Measurements from ENCODE around the gene PRND. TPM values are rescaled to one million over a fixed set of nuclear protein-coding genes. Genes with fewer than 3 reads are reported as not detected.

The PRND gene
- total and polyA plus RNA-seq, 2 of the 8 experiments (the other 6 are each of a cell fraction or from before 2014, with no cell fraction given): 0.09 to 0.11 TPM

- H3K27me3 ChIP-seq (replicated peaks in 1 of 4; ENCODE audit: control insufficient read depth in 3 of 4, extremely low read depth in 1 of 4, insufficient read depth in 3 of 4, low read length in 3 of 4): no peaks in the 10 kb centered on the region
- no peaks in the 10 kb centered on the region for H3K79me2 ChIP-seq (ENCODE audit: control insufficient read depth in 1 of 2, insufficient read depth in 2 of 2, low read length in 2 of 2)
- WGBS, 2 experiments (ENCODE audit: extremely low coverage in 1 of 2, insufficient coverage in 1 of 2, insufficient read length in 1 of 2, insufficient replicate concordance in 2 of 2, low coverage in 1 of 2, low lambda C conversion rate in 2 of 2, missing lambda C conversion rate in 1 of 2): 88% methylated on average over 4 of the region's 4 CpGs; no CpG with 5 or more reads in 1 of the 2 experiments
- H3K4me3 ChIP-seq (ENCODE audit: extremely low read depth in 1 of 4, insufficient read depth in 2 of 4, low read depth in 3 of 4, low read length in 4 of 4): no peak overlapping the region
- H3K79me1 ChIP-seq (ENCODE audit: low read depth, low read length): no peaks in the 10 kb centered on the region
- H4K91ac ChIP-seq (replicated peaks; ENCODE audit: insufficient read length, low read length): no peak overlapping the region
- no peak overlapping the region for H3K9ac ChIP-seq (replicated peaks in 1 of 4; ENCODE audit: extremely low read depth in 1 of 4, low read depth in 3 of 4, low read length in 3 of 4)
- no peak overlapping the region for H2BK12ac ChIP-seq (ENCODE audit: low read depth, low read length)
- no peak overlapping the region for H2BK20ac ChIP-seq (ENCODE audit: low read length)
- no peak overlapping the region for H3K56ac ChIP-seq (replicated peaks; ENCODE audit: insufficient read length, low read depth, low read length)
- H2AK5ac ChIP-seq (ENCODE audit: low read depth, low read length): no peak overlapping the region
- no peaks in the 10 kb centered on the region for H3K23me2 ChIP-seq (ENCODE audit: low read depth, low read length)
- H4K5ac ChIP-seq (ENCODE audit: insufficient read length, low read depth, low read length): no peak overlapping the region
- H3K23ac ChIP-seq (ENCODE audit: insufficient read length): no peak overlapping the region
- no peak overlapping the region for H3K4me2 ChIP-seq (ENCODE audit: insufficient read depth in 1 of 2, low read depth in 2 of 2, low read length in 2 of 2)
- H4K20me1 ChIP-seq (replicated peaks in 1 of 2; ENCODE audit: control insufficient read depth in 1 of 2, insufficient read depth in 2 of 2, low read length in 2 of 2): no peaks in the 10 kb centered on the region
- peaks cover 3 to 11% (median 7%) of the 10 kb centered on the region in 4 experiments for H3K4me1 ChIP-seq (replicated peaks in 1 of 4; ENCODE audit: control insufficient read depth in 3 of 4, insufficient read depth in 4 of 4, low read length in 3 of 4)
- no peak overlapping the region for H3K14ac ChIP-seq (ENCODE audit: insufficient read length)
- no peak for DNase-seq (ENCODE audit: low read depth in 1 of 2, low spot score in 2 of 2)
- H4K8ac ChIP-seq (ENCODE audit: extremely low read depth, insufficient read depth, low read length): no peak overlapping the region
- H2BK5ac ChIP-seq (ENCODE audit: low read depth, low read length): no peak overlapping the region
- H3K4ac ChIP-seq (replicated peaks; ENCODE audit: insufficient read length, low read depth, low read length): no peak overlapping the region
- H2BK15ac ChIP-seq (ENCODE audit: low read length): no peak overlapping the region
- CTCF ChIA-PET (ENCODE audit: partially characterized antibody): interaction anchor here (0.7 to 9.6 kb wide), 9 partner anchors 18 to 417 kb away, joined by 3 to 104 read pairs (median 6); no protein-coding TSS in a partner anchor
- H3K9me3 ChIP-seq (ENCODE audit: insufficient read depth in 2 of 2, low read depth in 1 of 2, low read length in 1 of 2): no peaks in the 10 kb centered on the region; a peak in 1 of 4 replicates
- no peaks in the 10 kb centered on the region; a peak in 1 of 8 replicates for H3K36me3 ChIP-seq (ENCODE audit: control insufficient read depth in 2 of 4, insufficient read depth in 4 of 4, low read length in 3 of 4)
- no peak for FAIRE-seq
- H2BK120ac ChIP-seq (replicated peaks; ENCODE audit: low read depth, low read length): no peak overlapping the region
- no peak overlapping the region for H2AFZ ChIP-seq (ENCODE audit: low read length)
- H3K18ac ChIP-seq (ENCODE audit: extremely low read depth, low read length): no peak overlapping the region
- H3K27ac ChIP-seq (ENCODE audit: low read depth, low read length): no peak overlapping the region
- POLR2A ChIA-PET (ENCODE audit: partially characterized antibody): no interaction called here
- TF ChIP-seq SIN3A (conservative IDR thresholded peaks at IDR 0.05 in 1 of 2, IDR thresholded peaks at IDR 0.05 in 1 of 2; ENCODE audit: low read depth in 1 of 2, low read length in 2 of 2): no peak
- TF ChIP-seq ATF3 (IDR thresholded peaks at IDR 0.05; ENCODE audit: insufficient read depth, low read depth, low read length): no peak
- no peak for TF ChIP-seq NRF1 (IDR thresholded peaks at IDR 0.05; ENCODE audit: low read depth, low read length)
- TF ChIP-seq BRCA1 (IDR thresholded peaks at IDR 0.05; ENCODE audit: low read depth, low read length): no peak
- TF ChIP-seq ASH2L (IDR thresholded peaks at IDR 0.05; ENCODE audit: low read length): no peak
- TF ChIP-seq CHD1 (IDR thresholded peaks at IDR 0.05; ENCODE audit: low read depth, low read length): no peak
- no peak for TF ChIP-seq POU5F1 (IDR thresholded peaks at IDR 0.05; ENCODE audit: low read depth, low read length)
- no peak for TF ChIP-seq CTBP2 (IDR thresholded peaks at IDR 0.05; ENCODE audit: borderline replicate concordance, insufficient read depth, insufficient read length, low read length)
- no peak for TF ChIP-seq FOSL1 (IDR thresholded peaks at IDR 0.05; ENCODE audit: insufficient read depth, low read depth, low read length)
- TF ChIP-seq SRF (IDR thresholded peaks at IDR 0.05; ENCODE audit: low read depth, low read length): no peak
- no peak for TF ChIP-seq RNF2 (IDR thresholded peaks at IDR 0.05; ENCODE audit: borderline replicate concordance, low read depth, low read length, missing control alignments, poor library complexity, severe bottlenecking)
- TF ChIP-seq PHF8 (conservative IDR thresholded peaks at IDR 0.05; ENCODE audit: low read depth, low read length): no peak
- TF ChIP-seq RBBP5 (IDR thresholded peaks at IDR 0.05; ENCODE audit: borderline replicate concordance, low read depth, low read length): no peak
These were observed 1.3 kb downstream of the PRND start for GRCh38 chr20:4722993-4723392.
